A673 (cell line): ENCODE measurements around the gene MAP3K6. TPM values are rescaled to one million over a fixed set of nuclear protein-coding genes. Genes with fewer than 3 reads are reported as not detected.

Experiments used
- BruUV-seq: library from RNA; stranded (reverse); fragments of 400-500 nt; replicated peaks from 2 replicates; lab custom pipeline; 2021; lab: Mats Ljungman, UMichigan
- CTCF ChIA-PET: fragments of 300-600 bp; sonication (Branson Sonifier 250); formaldehyde crosslinking; loops from one replicate; lab custom pipeline; 2022; ENCODE audit warnings: antibody characterized with exemption; lab: Charles Lee
- POLR2A ChIA-PET: fragments of 300-600 bp; sonication (Branson Sonifier 250); formaldehyde crosslinking; loops from one replicate; lab custom pipeline; 2022; ENCODE audit warnings: antibody characterized with exemption; ENCODE audit not compliant: low non-redundant PET; lab: Charles Lee
- DNase-seq: peaks from one replicate; pipeline ENCODE4 v3.0.0-alpha.2; 2015; ENCODE audit warnings: low spot score
- H3K27ac ChIP-seq: fragments of 200-600 bp; sonication (generic); 2 replicates; pipeline ENCODE4 v1.5.1; 2016; ENCODE audit warnings: mixed run types, low read depth, mild to moderate bottlenecking, mixed read lengths, antibody characterized with exemption, low read length; ENCODE audit not compliant: poor library complexity, severe bottlenecking
- H3K27me3 ChIP-seq: fragments of 200-600 bp; sonication (generic); replicated peaks from 2 replicates; pipeline ENCODE4 v1.6.1; 2017; ENCODE audit warnings: mixed run types, low read depth, mild to moderate bottlenecking, mixed read lengths, antibody characterized with exemption, low read length; ENCODE audit not compliant: insufficient read depth, poor library complexity
- H3K36me3 ChIP-seq: fragments of 200-600 bp; sonication (generic); 2 replicates; pipeline ENCODE4 v1.6.1; 2016; ENCODE audit warnings: mixed run types, mild to moderate bottlenecking, mixed read lengths, antibody characterized with exemption, low read length; ENCODE audit not compliant: insufficient read depth, poor library complexity, severe bottlenecking
- H3K4me1 ChIP-seq: fragments of 200-600 bp; sonication (generic); 2 replicates; pipeline ENCODE4 v1.6.1; 2017; ENCODE audit warnings: mixed run types, mild to moderate bottlenecking, mixed read lengths, antibody characterized with exemption, low read length; ENCODE audit not compliant: insufficient read depth, poor library complexity, severe bottlenecking
- H3K4me3 ChIP-seq: fragments of 200-600 bp; sonication (generic); 2 replicates; pipeline ENCODE4 v1.5.1; 2016; ENCODE audit warnings: low read depth, mixed run types, mild to moderate bottlenecking, mixed read lengths, low read length; ENCODE audit not compliant: poor library complexity, severe bottlenecking
- H3K9me3 ChIP-seq: fragments of 200-600 bp; sonication (generic); 2 replicates; pipeline ENCODE4 v1.6.1; 2016; ENCODE audit warnings: mixed run types, low read depth, mild to moderate bottlenecking, mixed read lengths, antibody characterized with exemption, low read length; ENCODE audit not compliant: poor library complexity, severe bottlenecking
- EZH2 ChIP-seq: fragments of 200-600 bp; sonication (generic); IDR thresholded peaks from 2 replicates; pipeline ENCODE4 v1.6.1; 2017; ENCODE audit warnings: borderline replicate concordance, low read depth, mild to moderate bottlenecking, mixed read lengths, antibody characterized with exemption, low read length; ENCODE audit not compliant: poor library complexity, severe bottlenecking
- intact Hi-C: fragments of 100-400 bp; cut with micrococcal nuclease; formaldehyde crosslinking; loops from one replicate; pipeline ENCODE4 v1.10.0; 2022; ENCODE audit not compliant: unreplicated experiment
- total RNA-seq: library from RNA; stranded (reverse); gene quantifications from 2 replicates; pipeline ENCODE4 v1.2.3, GENCODE V29; 2021
- TF ChIP-seq, protein P1 (sequence below): fragments of 300-800, 200-600 bp; sonication (generic); conservative IDR thresholded peaks from 2 replicates; pipeline ENCODE4 v1.5.1; 2017; ENCODE audit warnings: low read depth, mild to moderate bottlenecking, antibody characterized with exemption, low read length, moderate library complexity, mixed read lengths

The MAP3K6 gene
- total RNA-seq, 1 experiment from 2014 or later, result 2.4 TPM

DNA sequence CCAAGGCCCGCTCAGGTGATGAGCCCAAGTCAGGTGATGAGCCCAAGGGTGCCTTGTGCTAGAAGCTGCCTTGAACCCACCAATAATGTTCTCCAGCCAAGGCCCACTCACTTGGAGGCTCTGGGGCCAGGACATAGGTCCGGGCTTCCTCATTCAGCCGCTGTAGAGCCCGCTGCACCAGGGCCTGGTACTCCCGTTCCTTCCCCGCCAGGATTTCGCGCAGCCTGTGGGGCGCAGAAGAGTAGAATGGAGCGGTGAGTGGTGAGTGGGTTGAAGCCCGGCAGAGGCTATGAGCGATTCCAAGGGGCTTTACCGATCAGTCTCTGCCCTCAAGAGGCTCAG, 10.5 kb downstream of the MAP3K6 start:
- BruUV-seq, result no TSS peak
- ChIA-PET CTCF (interaction anchor here (0.6 to 1.4 kb wide), 4 partner anchors 9 to 845 kb away, joined by 3 to 8 read pairs (median 4); no protein-coding TSS in a partner anchor), POLR2A (no interaction called here)
- intact Hi-C loops, result no loop called here
- Histone ChIP-seq H3K4me1 (no peaks in the 10 kb centered on the region), H3K36me3 (no peaks in the 10 kb centered on the region), H3K4me3 (no peak overlapping the region), H3K9me3 (no peaks in the 10 kb centered on the region), H3K27me3 (no peaks in the 10 kb centered on the region), H3K27ac (no peak overlapping the region)
- TF ChIP-seq, protein P1, sequence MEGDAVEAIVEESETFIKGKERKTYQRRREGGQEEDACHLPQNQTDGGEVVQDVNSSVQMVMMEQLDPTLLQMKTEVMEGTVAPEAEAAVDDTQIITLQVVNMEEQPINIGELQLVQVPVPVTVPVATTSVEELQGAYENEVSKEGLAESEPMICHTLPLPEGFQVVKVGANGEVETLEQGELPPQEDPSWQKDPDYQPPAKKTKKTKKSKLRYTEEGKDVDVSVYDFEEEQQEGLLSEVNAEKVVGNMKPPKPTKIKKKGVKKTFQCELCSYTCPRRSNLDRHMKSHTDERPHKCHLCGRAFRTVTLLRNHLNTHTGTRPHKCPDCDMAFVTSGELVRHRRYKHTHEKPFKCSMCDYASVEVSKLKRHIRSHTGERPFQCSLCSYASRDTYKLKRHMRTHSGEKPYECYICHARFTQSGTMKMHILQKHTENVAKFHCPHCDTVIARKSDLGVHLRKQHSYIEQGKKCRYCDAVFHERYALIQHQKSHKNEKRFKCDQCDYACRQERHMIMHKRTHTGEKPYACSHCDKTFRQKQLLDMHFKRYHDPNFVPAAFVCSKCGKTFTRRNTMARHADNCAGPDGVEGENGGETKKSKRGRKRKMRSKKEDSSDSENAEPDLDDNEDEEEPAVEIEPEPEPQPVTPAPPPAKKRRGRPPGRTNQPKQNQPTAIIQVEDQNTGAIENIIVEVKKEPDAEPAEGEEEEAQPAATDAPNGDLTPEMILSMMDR, result no peak
- TF ChIP-seq EZH2, result no peak
- DNase-seq, result no peak

DNA sequence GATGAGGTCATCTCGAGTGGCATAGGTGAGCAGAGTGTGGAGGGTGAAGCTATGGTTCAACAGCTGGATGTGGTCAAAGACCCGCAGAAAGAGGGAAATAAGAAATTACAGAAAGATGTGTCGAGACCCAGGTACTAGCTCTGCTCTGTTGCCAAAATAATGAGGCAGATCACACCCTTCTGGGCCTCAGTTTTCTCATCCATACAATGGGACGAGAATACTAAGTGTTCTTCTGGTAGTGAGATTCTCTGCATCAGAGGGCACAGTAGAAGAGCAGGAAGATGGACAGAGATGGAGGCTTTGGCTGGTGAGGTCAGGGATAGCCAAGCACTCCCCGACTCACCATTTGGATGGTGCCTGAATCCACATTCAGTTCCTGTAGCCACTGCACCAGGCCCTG, 11.1 kb downstream of the MAP3K6 start:
- ChIA-PET CTCF (interaction anchor here (0.6 kb wide), 1 partner anchor 17 kb away, joined by 8 read pairs; no protein-coding TSS in a partner anchor), POLR2A (no interaction called here)
- TF ChIP-seq, protein P1, result no peak
- no peak for TF ChIP-seq EZH2

DNA sequence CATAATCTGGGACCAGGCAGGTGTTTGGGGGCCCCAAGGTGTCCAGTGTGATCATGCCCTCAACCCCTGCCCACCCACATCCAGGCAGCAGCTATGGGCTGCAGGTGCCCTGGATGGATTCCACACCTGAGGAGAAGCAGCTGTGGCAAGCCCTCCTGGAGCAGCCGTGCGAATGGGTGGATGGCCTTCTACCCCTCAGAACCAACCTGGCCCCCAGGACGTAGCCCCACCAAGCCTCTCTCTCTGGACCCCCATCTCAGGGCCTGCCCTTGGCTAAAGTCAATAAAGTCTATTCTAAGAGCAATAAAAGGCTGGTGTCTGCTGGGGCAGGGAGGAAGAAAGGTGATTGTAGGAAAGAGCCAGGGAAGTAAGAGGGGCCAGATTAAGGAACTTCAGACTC, 13.1 kb downstream of the MAP3K6 start:
- no peak for TF ChIP-seq EZH2
- TF ChIP-seq, protein P1, result no peak
- ChIA-PET POLR2A (no interaction called here), CTCF (no interaction called here)
- Histone ChIP-seq H3K36me3 (no peaks in the 10 kb centered on the region), H3K27me3 (no peaks in the 10 kb centered on the region), H3K27ac (no peak overlapping the region), H3K9me3 (no peaks in the 10 kb centered on the region), H3K4me3 (no peak overlapping the region), H3K4me1 (no peaks in the 10 kb centered on the region)
- intact Hi-C loops, result no loop called here
- no TSS peak for BruUV-seq
- no peak for DNase-seq

More for the DNA sequence above, 11.1 kb downstream of the MAP3K6 start:
- no TSS peak for BruUV-seq
- no peak overlapping the region for H3K4me3 ChIP-seq
- no peak for DNase-seq
- no peaks in the 10 kb centered on the region for H3K27me3 ChIP-seq
- intact Hi-C loops, result no loop called here
- H3K36me3 ChIP-seq, result no peaks in the 10 kb centered on the region
- H3K4me1 ChIP-seq, result no peaks in the 10 kb centered on the region
- no peak overlapping the region for H3K27ac ChIP-seq
- H3K9me3 ChIP-seq, result no peaks in the 10 kb centered on the region
